ENCODE measurements around the gene ESM1.
"Not testable (repeated sequence)": the region's sequence is repeated elsewhere in the genome, so short reads cannot be mapped to it uniquely, and the experiment has no call there.

ESM1 gene

DNA sequence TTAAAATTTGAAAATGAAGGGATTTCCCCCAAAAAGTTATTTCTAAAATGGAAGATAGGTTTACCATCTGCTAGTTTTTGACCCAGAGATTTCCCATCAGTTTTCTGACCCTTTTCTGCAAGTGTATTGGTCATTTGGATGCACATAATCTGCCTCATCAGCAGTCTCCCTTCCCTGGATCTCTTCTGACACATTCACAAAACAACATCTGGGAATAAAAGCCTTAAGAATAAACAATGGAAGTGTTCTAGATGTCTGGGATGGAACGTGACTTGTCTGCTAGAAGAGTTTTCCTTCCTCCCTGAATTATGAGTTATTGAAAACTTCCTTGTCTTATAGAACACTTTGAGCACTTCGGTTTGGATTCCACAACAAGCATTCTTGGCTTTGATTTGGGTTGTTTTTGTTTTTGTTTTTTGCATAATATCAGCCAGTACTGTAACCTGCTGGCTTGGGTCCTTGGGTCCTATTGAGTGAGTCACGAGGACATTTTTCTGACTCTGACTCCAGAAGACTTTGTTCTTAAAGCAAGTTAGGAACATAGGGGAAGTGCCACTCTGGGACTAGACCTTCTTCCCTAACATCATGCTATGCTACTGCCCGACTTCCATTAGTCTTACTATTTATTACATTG, 18.2 kb upstream of the ESM1 start:
- no peaks in the 10 kb centered on the region for H3K27me3 ChIP-seq (ENCODE audit: control insufficient read depth, insufficient read depth, low read length)
- no peaks in the 10 kb centered on the region for H3K4me1 ChIP-seq (ENCODE audit: control insufficient read depth, insufficient read depth, low read length)
- no peak overlapping the region for H3K4me3 ChIP-seq (ENCODE audit: low read depth, low read length)
- no peak overlapping the region for H3K9ac ChIP-seq (ENCODE audit: low read depth, low read length)
- no peaks in the 10 kb centered on the region for H3K9me3 ChIP-seq (ENCODE audit: control insufficient read depth, insufficient read depth, low read length)
- no peaks in the 10 kb centered on the region for H3K36me3 ChIP-seq (ENCODE audit: control insufficient read depth, insufficient read depth, low read length)

DNA sequence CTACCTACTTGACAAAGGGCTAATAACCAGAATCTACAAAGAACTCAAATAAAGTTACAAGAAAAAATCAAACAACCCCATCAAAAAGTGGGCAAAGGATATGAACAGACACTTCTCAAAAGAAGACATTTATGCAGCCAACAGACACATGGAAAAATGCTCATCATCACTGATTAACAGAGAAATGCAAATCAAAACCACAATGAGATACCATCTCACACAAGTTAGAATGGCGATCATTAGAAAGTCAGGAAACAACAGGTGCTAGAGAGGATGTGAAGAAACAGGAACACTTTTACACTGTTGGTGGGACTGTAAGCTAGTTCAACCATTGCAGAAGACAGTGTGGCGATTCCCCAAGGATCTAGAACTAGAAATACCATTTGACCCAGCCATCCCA, 16.8 kb upstream of the ESM1 start:
- H3K9ac ChIP-seq (ENCODE audit: low read depth, low read length); H3K4me1 ChIP-seq (ENCODE audit: control insufficient read depth, insufficient read depth, low read length); H3K27me3 ChIP-seq (ENCODE audit: control insufficient read depth, insufficient read depth, low read length); H3K36me3 ChIP-seq (ENCODE audit: control insufficient read depth, insufficient read depth, low read length); H3K9me3 ChIP-seq (ENCODE audit: control insufficient read depth, insufficient read depth, low read length); H3K4me3 ChIP-seq (ENCODE audit: low read depth, low read length): not testable (repeated sequence)

DNA sequence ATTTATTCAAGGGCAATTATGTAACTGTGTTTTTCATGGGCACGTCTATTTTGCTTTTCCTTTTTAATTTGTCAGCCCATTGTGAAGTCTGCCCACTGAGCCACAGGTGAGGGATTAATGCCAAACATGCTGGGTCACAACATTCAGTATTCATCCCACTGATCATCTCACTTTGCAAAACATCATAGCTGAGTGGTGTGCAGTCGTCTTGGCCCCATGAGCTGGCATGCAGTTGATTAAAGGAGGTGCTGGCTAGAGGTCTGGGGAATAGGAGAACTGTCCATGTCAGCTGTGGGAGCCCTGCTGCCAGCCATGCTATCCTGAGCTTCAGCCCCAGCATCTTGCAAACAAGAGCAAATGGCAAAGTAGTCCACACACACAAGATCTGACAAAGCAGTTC, 11.7 kb upstream of the ESM1 start:
- Histone ChIP-seq H3K36me3 (ENCODE audit: control insufficient read depth, insufficient read depth, low read length) (no peaks in the 10 kb centered on the region), H3K9ac (ENCODE audit: low read depth, low read length) (no peak overlapping the region)

DNA sequence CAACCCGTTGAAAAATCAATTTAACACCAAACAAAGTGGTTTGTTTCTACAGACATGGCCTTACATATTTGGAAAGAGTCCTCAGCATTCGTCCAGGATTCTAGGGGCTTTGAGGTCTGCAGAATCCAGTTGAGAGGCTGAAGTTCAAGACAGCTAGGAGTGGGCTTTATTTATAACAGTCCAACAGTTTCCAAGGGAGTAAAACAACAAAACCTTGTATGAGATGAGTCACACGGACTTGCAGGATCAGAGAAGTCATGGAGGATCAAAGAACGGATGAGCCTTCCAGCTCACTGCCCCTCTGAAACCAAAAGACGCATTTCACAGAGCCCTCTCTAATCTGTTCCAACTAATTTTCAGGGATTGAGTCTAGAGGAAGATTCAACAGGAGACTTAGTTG, 11.1 kb upstream of the ESM1 start:
- Histone ChIP-seq H3K36me3 (ENCODE audit: control insufficient read depth, insufficient read depth, low read length) (no peaks in the 10 kb centered on the region), H3K27me3 (ENCODE audit: control insufficient read depth, insufficient read depth, low read length) (no peaks in the 10 kb centered on the region), H3K4me3 (ENCODE audit: low read depth, low read length) (no peak overlapping the region), H3K9ac (ENCODE audit: low read depth, low read length) (no peak overlapping the region), H3K9me3 (ENCODE audit: control insufficient read depth, insufficient read depth, low read length) (no peaks in the 10 kb centered on the region), H3K4me1 (ENCODE audit: control insufficient read depth, insufficient read depth, low read length) (peaks cover 5% of the 10 kb centered on the region)

More for the DNA sequence above, 11.7 kb upstream of the ESM1 start:
- no peaks in the 10 kb centered on the region for H3K27me3 ChIP-seq (ENCODE audit: control insufficient read depth, insufficient read depth, low read length)
- H3K4me3 ChIP-seq (ENCODE audit: low read depth, low read length) = no peak overlapping the region
- H3K4me1 ChIP-seq (ENCODE audit: control insufficient read depth, insufficient read depth, low read length) = peaks cover 5% of the 10 kb centered on the region
- H3K9me3 ChIP-seq (ENCODE audit: control insufficient read depth, insufficient read depth, low read length) = no peaks in the 10 kb centered on the region

DNA sequence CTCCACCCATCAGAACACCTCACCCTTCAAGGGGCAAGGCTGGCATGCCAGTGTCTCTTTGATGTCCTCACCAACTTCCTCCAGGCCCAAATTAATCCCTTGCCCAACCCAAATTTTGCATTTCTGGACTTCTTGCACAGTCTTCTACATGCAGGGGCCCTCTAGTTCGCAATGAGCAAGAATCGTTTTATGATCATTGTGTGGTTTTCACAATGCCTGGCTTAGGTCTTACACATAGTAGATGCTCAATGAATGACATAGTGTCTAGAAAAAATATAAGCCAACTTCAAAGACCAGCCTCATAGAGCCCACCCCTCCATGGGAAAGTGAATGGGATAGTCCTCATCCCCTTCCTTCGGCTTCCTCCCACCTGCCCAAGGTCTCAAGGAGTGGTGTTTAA, 9.8 kb upstream of the ESM1 start:
- Histone ChIP-seq H3K4me1 (ENCODE audit: control insufficient read depth, insufficient read depth, low read length) (peaks cover 5% of the 10 kb centered on the region), H3K27me3 (ENCODE audit: control insufficient read depth, insufficient read depth, low read length) (no peaks in the 10 kb centered on the region)

DNA sequence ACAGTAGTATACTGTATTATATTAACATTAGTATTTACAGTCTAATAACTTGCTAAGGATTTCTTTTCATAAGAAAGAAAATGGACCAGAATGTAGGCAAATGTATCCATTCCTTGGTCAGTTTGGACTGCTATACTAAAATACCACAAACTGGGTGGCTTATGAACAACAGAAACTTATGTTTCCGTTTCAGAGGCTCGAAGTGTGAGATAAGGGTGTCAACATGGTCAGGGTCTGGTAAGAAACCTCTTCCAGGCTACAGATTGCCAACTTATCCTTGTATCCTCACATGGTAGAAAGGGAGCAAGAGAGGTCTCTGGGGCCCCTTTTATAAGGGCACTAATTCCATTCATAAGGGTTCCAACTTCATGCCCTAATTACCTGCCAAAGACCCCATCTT, 9.2 kb upstream of the ESM1 start:
- Histone ChIP-seq H3K36me3 (ENCODE audit: control insufficient read depth, insufficient read depth, low read length) (no peaks in the 10 kb centered on the region), H3K4me3 (ENCODE audit: low read depth, low read length) (no peak overlapping the region), H3K27me3 (ENCODE audit: control insufficient read depth, insufficient read depth, low read length) (no peaks in the 10 kb centered on the region), H3K9me3 (ENCODE audit: control insufficient read depth, insufficient read depth, low read length) (no peaks in the 10 kb centered on the region), H3K9ac (ENCODE audit: low read depth, low read length) (no peak overlapping the region), H3K4me1 (ENCODE audit: control insufficient read depth, insufficient read depth, low read length) (peaks cover 5% of the 10 kb centered on the region)

More for the DNA sequence above, 9.8 kb upstream of the ESM1 start:
- Histone ChIP-seq H3K4me3 (ENCODE audit: low read depth, low read length) (no peak overlapping the region), H3K9me3 (ENCODE audit: control insufficient read depth, insufficient read depth, low read length) (no peaks in the 10 kb centered on the region), H3K9ac (ENCODE audit: low read depth, low read length) (no peak overlapping the region), H3K36me3 (ENCODE audit: control insufficient read depth, insufficient read depth, low read length) (no peaks in the 10 kb centered on the region)

DNA sequence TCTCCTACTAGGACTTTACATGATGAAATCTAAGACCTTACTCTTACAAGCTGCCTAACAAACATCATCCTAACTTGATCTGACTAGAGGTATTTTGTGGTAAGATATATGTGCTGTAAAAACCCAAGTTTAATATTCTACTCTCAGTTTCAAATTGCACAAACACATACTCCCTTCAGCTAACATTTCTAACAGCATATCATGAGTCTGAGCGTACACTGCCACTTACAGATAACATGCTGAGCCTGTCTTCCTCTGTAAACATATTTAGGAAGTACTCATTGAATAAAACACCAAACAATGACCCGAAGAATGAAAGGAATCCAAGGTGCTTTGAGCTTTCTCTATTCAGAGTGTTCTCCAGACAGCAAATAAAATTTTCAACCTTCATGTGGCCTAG, 7.9 kb upstream of the ESM1 start:
- Histone ChIP-seq H3K9ac (ENCODE audit: low read depth, low read length) (no peak overlapping the region), H3K4me1 (ENCODE audit: control insufficient read depth, insufficient read depth, low read length) (peaks cover 11% of the 10 kb centered on the region), H3K9me3 (ENCODE audit: control insufficient read depth, insufficient read depth, low read length) (no peaks in the 10 kb centered on the region), H3K4me3 (ENCODE audit: low read depth, low read length) (no peak overlapping the region), H3K36me3 (ENCODE audit: control insufficient read depth, insufficient read depth, low read length) (no peaks in the 10 kb centered on the region), H3K27me3 (ENCODE audit: control insufficient read depth, insufficient read depth, low read length) (no peaks in the 10 kb centered on the region)

DNA sequence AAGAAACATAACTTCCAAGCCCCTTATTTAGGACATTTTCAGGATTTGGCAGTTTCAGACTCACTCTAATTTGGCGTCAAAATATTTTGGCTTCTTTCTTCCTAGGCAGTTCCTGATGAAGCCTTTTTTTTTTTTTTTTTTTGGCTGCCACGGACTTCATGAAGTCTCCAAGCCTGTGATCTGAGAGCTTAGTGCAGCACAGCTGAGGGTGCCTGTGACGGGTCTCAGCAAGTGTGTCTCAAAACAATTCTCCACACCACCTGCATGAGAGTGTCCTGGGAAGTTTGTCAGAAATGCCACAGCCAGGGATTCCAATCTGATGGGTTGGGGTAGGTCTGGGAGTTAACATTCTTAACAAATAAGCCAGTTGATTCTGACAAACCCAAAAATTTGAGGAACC, 6.0 kb upstream of the ESM1 start:
- Histone ChIP-seq H3K27me3 (ENCODE audit: control insufficient read depth, insufficient read depth, low read length) (no peaks in the 10 kb centered on the region), H3K4me1 (ENCODE audit: control insufficient read depth, insufficient read depth, low read length) (peaks cover 14% of the 10 kb centered on the region), H3K9me3 (ENCODE audit: control insufficient read depth, insufficient read depth, low read length) (no peaks in the 10 kb centered on the region), H3K9ac (ENCODE audit: low read depth, low read length) (no peak overlapping the region), H3K36me3 (ENCODE audit: control insufficient read depth, insufficient read depth, low read length) (no peaks in the 10 kb centered on the region), H3K4me3 (ENCODE audit: low read depth, low read length) (no peak overlapping the region)

DNA sequence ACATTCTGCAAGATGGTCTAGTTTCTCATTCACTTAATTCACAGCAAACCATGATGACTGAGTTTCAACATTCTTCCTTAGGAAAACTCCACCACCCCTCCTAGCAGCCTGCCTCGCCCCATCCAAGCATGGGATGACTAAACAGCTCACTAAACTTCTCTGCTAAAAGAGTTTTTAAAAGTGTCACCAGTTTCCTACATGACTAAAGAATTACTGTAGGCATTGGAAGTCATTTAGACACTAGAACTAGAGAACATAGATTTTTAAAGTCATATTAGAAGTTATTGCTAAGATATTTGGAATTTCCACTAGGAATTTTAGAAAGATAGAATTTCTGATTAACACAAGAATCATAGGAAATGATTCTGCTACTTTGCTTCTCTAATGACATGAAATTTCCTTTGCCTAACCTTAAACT, 5.5 kb upstream of the ESM1 start:
- Histone ChIP-seq H3K36me3 (ENCODE audit: control insufficient read depth, insufficient read depth, low read length) (no peaks in the 10 kb centered on the region), H3K9me3 (ENCODE audit: control insufficient read depth, insufficient read depth, low read length) (no peaks in the 10 kb centered on the region), H3K27me3 (ENCODE audit: control insufficient read depth, insufficient read depth, low read length) (no peaks in the 10 kb centered on the region), H3K4me1 (ENCODE audit: control insufficient read depth, insufficient read depth, low read length) (peaks cover 14% of the 10 kb centered on the region), H3K9ac (ENCODE audit: low read depth, low read length) (no peak overlapping the region), H3K4me3 (ENCODE audit: low read depth, low read length) (no peak overlapping the region)

DNA sequence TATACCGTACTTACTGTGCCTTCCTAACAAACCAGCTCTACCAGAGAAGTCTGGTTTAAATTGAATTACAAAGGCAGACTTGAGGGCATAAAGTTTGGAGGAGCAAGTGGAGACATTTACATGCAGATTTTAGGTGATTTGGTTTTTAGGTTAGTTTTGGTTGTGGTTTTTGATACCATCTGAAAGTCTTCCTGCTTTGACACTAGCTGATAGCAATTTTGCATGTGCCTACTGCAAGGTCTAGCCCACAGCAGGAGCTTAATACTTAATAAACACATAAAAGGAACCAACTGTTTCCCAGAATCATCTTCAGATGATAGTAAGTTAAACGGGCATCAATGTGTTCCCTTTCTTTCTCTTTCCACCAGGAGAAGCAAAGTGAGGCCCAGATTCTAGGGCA, 3.4 kb upstream of the ESM1 start:
- H3K4me3 ChIP-seq (ENCODE audit: low read depth, low read length) = no peak overlapping the region
- peaks cover 16% of the 10 kb centered on the region for H3K4me1 ChIP-seq (ENCODE audit: control insufficient read depth, insufficient read depth, low read length)
- no peaks in the 10 kb centered on the region for H3K9me3 ChIP-seq (ENCODE audit: control insufficient read depth, insufficient read depth, low read length)
- no peak overlapping the region for H3K9ac ChIP-seq (ENCODE audit: low read depth, low read length)
- H3K36me3 ChIP-seq (ENCODE audit: control insufficient read depth, insufficient read depth, low read length) = no peaks in the 10 kb centered on the region
- peaks cover 4% of the 10 kb centered on the region for H3K27me3 ChIP-seq (ENCODE audit: control insufficient read depth, insufficient read depth, low read length)

DNA sequence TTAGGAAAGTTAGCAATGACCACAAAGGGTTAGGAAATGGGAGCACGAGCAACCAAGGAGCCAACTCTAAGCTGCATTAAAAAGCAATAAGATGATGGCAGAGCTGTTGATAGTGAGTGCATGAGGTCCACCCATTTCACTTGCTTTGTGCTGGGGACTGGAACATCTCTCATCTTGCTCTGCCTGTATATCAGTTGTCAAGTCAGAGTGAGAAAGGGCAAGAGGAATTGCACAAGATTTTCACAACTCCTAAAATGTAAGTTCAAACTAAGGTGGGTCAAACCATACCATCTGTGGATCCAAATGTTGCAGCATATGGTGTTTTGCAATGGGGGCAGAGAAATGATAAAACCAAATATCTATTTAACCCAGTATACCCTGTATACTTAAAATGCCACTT, 2.8 kb upstream of the ESM1 start:
- H3K9ac ChIP-seq (ENCODE audit: low read depth, low read length) = no peak overlapping the region
- no peaks in the 10 kb centered on the region for H3K36me3 ChIP-seq (ENCODE audit: control insufficient read depth, insufficient read depth, low read length)
- H3K4me3 ChIP-seq (ENCODE audit: low read depth, low read length) = no peak overlapping the region
- H3K9me3 ChIP-seq (ENCODE audit: control insufficient read depth, insufficient read depth, low read length) = no peaks in the 10 kb centered on the region
- H3K4me1 ChIP-seq (ENCODE audit: control insufficient read depth, insufficient read depth, low read length) = peaks cover 14% of the 10 kb centered on the region
- peaks cover 4% of the 10 kb centered on the region for H3K27me3 ChIP-seq (ENCODE audit: control insufficient read depth, insufficient read depth, low read length)

DNA sequence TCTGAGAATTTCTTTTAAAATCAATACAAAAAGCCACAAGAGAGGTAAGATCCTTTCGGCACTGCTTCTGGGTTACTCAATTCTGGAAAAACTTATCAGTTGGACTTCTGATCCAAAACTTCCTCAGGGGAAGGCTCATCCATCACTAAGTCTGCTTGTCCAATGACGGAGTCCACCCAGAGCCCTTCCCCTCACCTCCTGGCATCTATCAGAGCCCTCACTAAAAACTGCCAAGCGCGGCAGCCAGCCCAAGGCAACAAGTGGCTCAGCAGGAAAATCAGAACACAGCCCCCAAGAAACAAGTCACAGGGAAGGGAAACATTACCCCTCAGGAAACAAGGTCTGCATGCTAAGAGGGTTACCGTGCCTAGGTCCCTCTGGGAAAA, 869 bp upstream of the ESM1 start:
- H3K4me3 ChIP-seq (ENCODE audit: low read depth, low read length) = no peak overlapping the region
- no peak overlapping the region for H3K9ac ChIP-seq (ENCODE audit: low read depth, low read length)
- H3K36me3 ChIP-seq (ENCODE audit: control insufficient read depth, insufficient read depth, low read length) = no peaks in the 10 kb centered on the region
- H3K27me3 ChIP-seq (ENCODE audit: control insufficient read depth, insufficient read depth, low read length) = peaks cover 4% of the 10 kb centered on the region
- no peaks in the 10 kb centered on the region for H3K9me3 ChIP-seq (ENCODE audit: control insufficient read depth, insufficient read depth, low read length)
- peaks cover 12% of the 10 kb centered on the region for H3K4me1 ChIP-seq (ENCODE audit: control insufficient read depth, insufficient read depth, low read length)
